GM12878 (cell line): ENCODE measurements around the gene AFAP1. TPM values are rescaled to one million over a fixed set of nuclear protein-coding genes. Genes with fewer than 3 reads are reported as not detected.

Source experiments
- ATAC-seq: fragments of 200-7000 bp; cut with Tn5 transposase; 3 replicates; pipeline ENCODE4 v1.9.1; 2020; ENCODE audit warnings: mild to moderate bottlenecking, moderate library complexity
- BruUV-seq: library from RNA; stranded (reverse); fragments of 400-500 nt; replicated peaks from 2 replicates; lab custom pipeline; 2021; lab: Mats Ljungman, UMichigan
- CTCF ChIA-PET: fragments of 300-600 bp; sonication (Branson Sonifier 250); formaldehyde crosslinking; extraction: SDS; loops from one replicate; lab custom pipeline; 2021; ENCODE audit warnings: inconsistent platforms; lab: Yijun Ruan, JAX
- POLR2A ChIA-PET: fragments of 350-600 bp; formaldehyde crosslinking; extraction: SDS; loops from one replicate; lab custom pipeline; 2021; ENCODE audit warnings: inconsistent platforms; lab: Charles Lee
- RAD21 ChIA-PET: fragments of 300-600 bp; sonication (Branson Sonifier 250); formaldehyde crosslinking; loops from one replicate; lab custom pipeline; 2023; ENCODE audit warnings: antibody characterized with exemption; ENCODE audit not compliant: unreplicated experiment; lab: Charles Lee
- SMC1A ChIA-PET: fragments of 300-600 bp; sonication (Branson Sonifier 250); formaldehyde crosslinking; loops from one replicate; lab custom pipeline; 2023; ENCODE audit not compliant: unreplicated experiment, uncharacterized antibody; lab: Charles Lee
- DNase-seq: peaks from one replicate; pipeline ENCODE4 v3.0.0-alpha.2; 2011; ENCODE audit warnings: low read depth, low spot score
- FAIRE-seq: peaks from 3 replicates; lab custom pipeline; 2011; peaks lifted over from hg19 to GRCh38; lab: Jason Lieb, UNC
- H2AFZ ChIP-seq: 2 replicates; pipeline ENCODE4 v1.6.0; 2011; ENCODE audit warnings: low read depth, low read length, control low read depth; ENCODE audit not compliant: control insufficient read depth
- H3K27ac ChIP-seq: 2 replicates; pipeline ENCODE4 v1.5.1; 2011; ENCODE audit warnings: control low read depth; ENCODE audit not compliant: control insufficient read depth, insufficient read depth
- H3K27me3 ChIP-seq, 2 experiments: replicated peaks in 1 of 2; 2 replicates each; pipeline versions ENCODE4 v1.6.0 to v1.6.1; 2011; ENCODE audit warnings: low read length in 1 of 2; ENCODE audit not compliant: control insufficient read depth in 2 of 2, insufficient read depth in 2 of 2
- H3K36me3 ChIP-seq, 2 experiments: 2 replicates each; pipeline ENCODE4 v1.5.1; 2011; ENCODE audit warnings: low read length in 1 of 2; ENCODE audit not compliant: control insufficient read depth in 2 of 2, insufficient read depth in 2 of 2
- H3K4me1 ChIP-seq: 2 replicates; pipeline ENCODE4 v1.6.1; 2011; ENCODE audit warnings: mild to moderate bottlenecking, low read length, moderate library complexity, mixed read lengths; ENCODE audit not compliant: control insufficient read depth, insufficient read depth
- H3K4me2 ChIP-seq: 2 replicates; pipeline ENCODE4 v1.6.0; 2011; ENCODE audit warnings: control low read depth; ENCODE audit not compliant: control insufficient read depth, insufficient read depth
- H3K4me3 ChIP-seq: fragments of 200-600 bp; sonication (generic); 2 replicates; pipeline ENCODE4 v1.5.1; 2016
- H3K79me2 ChIP-seq: 2 replicates; pipeline ENCODE4 v1.6.0; 2011; ENCODE audit warnings: low read length; ENCODE audit not compliant: control insufficient read depth, insufficient read depth
- H3K9ac ChIP-seq: 2 replicates; pipeline ENCODE4 v1.8.0; 2011; ENCODE audit warnings: low read length, control low read depth, mixed read lengths; ENCODE audit not compliant: control insufficient read depth, insufficient read depth
- H3K9me3 ChIP-seq: replicated peaks from 3 replicates; pipeline ENCODE4 v1.5.1; 2011; ENCODE audit warnings: mild to moderate bottlenecking, low read length; ENCODE audit not compliant: control insufficient read depth, insufficient read depth
- H4K20me1 ChIP-seq: 2 replicates; pipeline ENCODE4 v1.6.0; 2011; ENCODE audit not compliant: control insufficient read depth, insufficient read depth
- ASH2L ChIP-seq: fragments of 300-600, 200-600 bp; sonication (generic); IDR thresholded peaks from 2 replicates; pipeline ENCODE4 v1.6.1; 2017; ENCODE audit warnings: low read depth, mild to moderate bottlenecking, borderline replicate concordance
- NRF1 ChIP-seq: conservative IDR thresholded peaks from 2 replicates; pipeline ENCODE4 v1.6.1; 2011; ENCODE audit warnings: mild to moderate bottlenecking, low read depth, low read length, improper control_type of control experiment
- STAT3 ChIP-seq: IDR thresholded peaks from 2 replicates; pipeline ENCODE4 v1.6.1; 2011; ENCODE audit warnings: low read depth, low read length, improper control_type of control experiment
- WGBS: methylation state at CpG from one replicate; pipeline ENCODE4 v1.1.6; 2016; ENCODE audit warnings: low lambda C conversion rate; ENCODE audit not compliant: insufficient replicate concordance, insufficient coverage; ENCODE audit errors: missing lambda C conversion rate; 5-methylcytosine and 5-hydroxymethylcytosine counted together
- in situ Hi-C: fragments of 300-500 bp; cut with MboI; formaldehyde crosslinking; loops from 9 replicates; pipeline ENCODE4 v1.14.3; 2018; ENCODE audit warnings: mixed read lengths
- intact Hi-C: fragments of 100-400 bp; cut with micrococcal nuclease; formaldehyde crosslinking; loops from one replicate; pipeline ENCODE4 v1.14.2; 2022; ENCODE audit not compliant: unreplicated experiment
- polyA plus RNA-seq, 11 experiments: library from polyadenylated mRNA; depleted of rRNA in 4 of 11; unstranded in 6 of 11; stranded (reverse) in 5 of 11; fragments of >200 nt; fragmentation: Nextera tagmentation in 4 of 11; fragmentation: Illumina TruSeq in 1 of 11; extraction: Ambion mirVana in 4 of 11; extraction: Trizol in 1 of 11; gene quantifications; 1 replicate in 1 of 11; 2 replicates in 10 of 11; pipeline versions ENCODE4 v1.2.1 to v1.2.3, GENCODE V29; 2011 to 2016; ENCODE audit warnings: inconsistent platforms in 2 of 11, missing spikeins in 2 of 11, low read depth in 1 of 11
- total RNA-seq, 4 experiments: library from RNA; depleted of rRNA in 3 of 4; stranded (reverse); fragments of >200 nt in 3 of 4; fragmentation: Illumina TruSeq in 1 of 4; extraction: Trizol in 1 of 4; gene quantifications; 2 replicates each; pipeline versions ENCODE4 v1.2.1 to v1.2.3, GENCODE V29; 2013 to 2021
- TF ChIP-seq, protein P1 (sequence below): fragments of 450-650 bp; IDR thresholded peaks from 2 replicates; pipeline ENCODE4 v1.6.1; 2017; ENCODE audit warnings: low read depth, mild to moderate bottlenecking, moderate library complexity
- TF ChIP-seq, protein P2 (sequence below): IDR thresholded peaks from 2 replicates; pipeline ENCODE4 v1.6.1; 2011; ENCODE audit warnings: mild to moderate bottlenecking, low read depth, low read length, moderate library complexity; ENCODE audit not compliant: insufficient replicate concordance

The AFAP1 gene
- total and polyA plus RNA-seq, 10 of the 15 experiments (the other 5 are each of a cell fraction or from before 2014, with no cell fraction given), result 0.02 to 0.23 (median 0.09) TPM; not detected in 1

DNA sequence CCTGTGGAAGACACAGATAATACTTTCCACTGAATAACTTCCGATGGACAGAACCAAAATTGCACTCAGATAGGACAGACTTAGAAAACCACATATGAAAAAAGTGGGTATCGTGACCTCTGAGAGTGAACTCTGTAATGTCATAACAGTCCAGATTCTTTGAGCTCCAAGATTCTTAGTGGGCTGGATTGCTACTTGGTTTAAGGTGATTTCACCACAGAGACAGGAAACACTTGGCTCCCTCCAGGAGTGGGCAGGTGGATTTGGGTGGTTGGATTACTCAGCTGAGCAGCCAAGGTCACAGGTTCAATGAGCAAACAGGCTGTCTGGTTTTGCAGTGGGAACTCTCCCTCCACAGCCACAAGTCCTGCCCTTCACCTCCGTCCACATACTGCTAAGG, 126.0 kb downstream of the AFAP1 start:
- H3K79me2 ChIP-seq, result no peaks in the 10 kb centered on the region
- ChIA-PET CTCF (interaction anchor here (1.6 kb wide), 2 partner anchors 9 to 11 kb away, joined by 3 read pairs; no protein-coding TSS in a partner anchor), SMC1A (interaction anchor here (0.6 kb wide), 2 partner anchors 18 to 724 kb away, joined by 3 read pairs; no protein-coding TSS in a partner anchor)
- no peak overlapping the region for H2AFZ ChIP-seq
- 16% methylated on average over 3 of the region's 3 CpGs for WGBS
- H3K4me2 ChIP-seq, result no peak overlapping the region
- no peaks in the 10 kb centered on the region; a peak in 2 of 4 replicates for H3K27me3 ChIP-seq
- in situ Hi-C loops, result no loop called here
- no peak for TF ChIP-seq NRF1
- TF ChIP-seq, protein P1, sequence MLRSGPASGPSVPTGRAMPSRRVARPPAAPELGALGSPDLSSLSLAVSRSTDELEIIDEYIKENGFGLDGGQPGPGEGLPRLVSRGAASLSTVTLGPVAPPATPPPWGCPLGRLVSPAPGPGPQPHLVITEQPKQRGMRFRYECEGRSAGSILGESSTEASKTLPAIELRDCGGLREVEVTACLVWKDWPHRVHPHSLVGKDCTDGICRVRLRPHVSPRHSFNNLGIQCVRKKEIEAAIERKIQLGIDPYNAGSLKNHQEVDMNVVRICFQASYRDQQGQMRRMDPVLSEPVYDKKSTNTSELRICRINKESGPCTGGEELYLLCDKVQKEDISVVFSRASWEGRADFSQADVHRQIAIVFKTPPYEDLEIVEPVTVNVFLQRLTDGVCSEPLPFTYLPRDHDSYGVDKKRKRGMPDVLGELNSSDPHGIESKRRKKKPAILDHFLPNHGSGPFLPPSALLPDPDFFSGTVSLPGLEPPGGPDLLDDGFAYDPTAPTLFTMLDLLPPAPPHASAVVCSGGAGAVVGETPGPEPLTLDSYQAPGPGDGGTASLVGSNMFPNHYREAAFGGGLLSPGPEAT, result no peak
- no peak for TF ChIP-seq STAT3
- TF ChIP-seq ASH2L, result no peak
- TF ChIP-seq, protein P2, sequence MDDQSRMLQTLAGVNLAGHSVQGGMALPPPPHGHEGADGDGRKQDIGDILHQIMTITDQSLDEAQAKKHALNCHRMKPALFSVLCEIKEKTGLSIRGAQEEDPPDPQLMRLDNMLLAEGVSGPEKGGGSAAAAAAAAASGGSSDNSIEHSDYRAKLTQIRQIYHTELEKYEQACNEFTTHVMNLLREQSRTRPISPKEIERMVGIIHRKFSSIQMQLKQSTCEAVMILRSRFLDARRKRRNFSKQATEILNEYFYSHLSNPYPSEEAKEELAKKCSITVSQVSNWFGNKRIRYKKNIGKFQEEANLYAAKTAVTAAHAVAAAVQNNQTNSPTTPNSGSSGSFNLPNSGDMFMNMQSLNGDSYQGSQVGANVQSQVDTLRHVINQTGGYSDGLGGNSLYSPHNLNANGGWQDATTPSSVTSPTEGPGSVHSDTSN, result no peak
- TF ChIP-seq, all 136 proteins: peak for 0
- BruUV-seq, result no TSS peak
- H3K9me3 ChIP-seq, result no peaks in the 10 kb centered on the region
- DNase-seq (no peak), ATAC-seq (no peak), FAIRE-seq (no peak)
- ChIA-PET RAD21 (interaction anchor here (0.8 kb wide), 1 partner anchor 26 kb away, joined by 3 read pairs; no protein-coding TSS in a partner anchor), POLR2A (no interaction called here)
- no peak overlapping the region for H3K9ac ChIP-seq
- H3K27ac ChIP-seq, result no peak overlapping the region
- no peaks in the 10 kb centered on the region for H4K20me1 ChIP-seq
- no peak overlapping the region for H3K4me3 ChIP-seq
- H3K4me1 ChIP-seq, result no peaks in the 10 kb centered on the region
- no peaks in the 10 kb centered on the region for H3K36me3 ChIP-seq
- intact Hi-C loops, result no loop called here
